Endometrial microvascular endothelial cells (primary cell): ENCODE measurements around the gene ZBTB40. TPM values are rescaled to one million over a fixed set of nuclear protein-coding genes. Genes with fewer than 3 reads are reported as not detected.

Source experiments
- in situ Hi-C: cut with HindIII; loops from 2 replicates; pipeline ENCODE4 v1.10.0; 2017; ENCODE audit warnings: low sequenced_read_pairs, low pct_unique_long_range_greater_than_20kb; ENCODE audit errors: inconsistent ontology term
- total RNA-seq: library from RNA; depleted of rRNA; stranded (reverse); fragments of >200 nt; gene quantifications from one replicate; pipeline ENCODE4 v1.2.3, GENCODE V29; 2015; ENCODE audit errors: inconsistent ontology term

Gene ZBTB40
- total RNA-seq, 1 donor from 2014 or later = 12.0 TPM

DNA sequence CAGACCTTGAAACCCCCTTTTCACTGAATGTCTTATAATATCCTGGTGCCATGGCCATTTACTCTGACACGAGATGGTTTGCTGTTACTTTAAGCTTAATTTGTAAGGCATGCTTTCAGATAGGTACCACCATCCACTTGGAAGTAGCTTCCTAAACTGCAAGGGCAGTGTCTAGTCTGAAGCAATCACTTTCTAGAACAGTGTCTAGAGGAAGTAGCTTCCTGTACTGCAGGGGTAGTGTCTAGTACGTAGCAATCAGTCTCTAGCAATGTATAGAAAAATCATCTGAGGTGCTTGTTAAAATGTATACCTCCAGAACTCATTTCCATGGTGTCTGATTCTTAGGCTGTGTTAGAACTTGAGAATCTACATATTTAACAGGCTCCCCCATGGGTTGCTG, 42.5 kb downstream of the ZBTB40 start:
- in situ Hi-C loops = no loop called here

DNA sequence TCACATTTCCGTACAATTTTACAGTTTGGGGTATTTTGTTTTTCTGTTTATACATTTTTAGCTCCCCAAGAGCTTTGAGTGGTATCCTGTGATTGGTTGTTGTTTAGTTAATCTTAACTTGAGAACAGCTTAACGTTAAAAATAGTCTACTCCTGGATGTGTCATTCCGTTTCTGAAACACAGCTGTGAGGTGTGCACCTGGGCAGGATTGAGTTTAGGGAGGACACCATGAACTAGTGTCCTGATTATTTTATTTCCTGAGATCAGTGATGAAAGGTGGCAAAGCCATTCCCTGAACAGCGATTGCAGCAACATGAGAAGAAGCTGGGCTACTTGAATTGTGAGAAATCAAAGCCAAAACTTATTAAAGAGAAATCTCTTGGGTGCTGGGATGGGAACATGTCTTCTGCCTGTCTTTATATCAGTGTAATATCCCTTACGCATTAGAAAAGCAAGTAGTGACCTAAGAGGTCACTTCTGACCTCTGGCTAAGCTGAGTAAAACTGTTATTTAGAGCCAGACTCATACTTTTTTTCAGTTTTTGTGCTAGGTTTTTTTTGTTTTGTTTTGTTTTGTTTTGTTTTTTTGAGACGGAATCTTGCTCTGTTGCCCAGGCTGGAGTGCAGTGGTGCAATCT, 43.4 kb downstream of the ZBTB40 start:
- in situ Hi-C loops = no loop called here

DNA sequence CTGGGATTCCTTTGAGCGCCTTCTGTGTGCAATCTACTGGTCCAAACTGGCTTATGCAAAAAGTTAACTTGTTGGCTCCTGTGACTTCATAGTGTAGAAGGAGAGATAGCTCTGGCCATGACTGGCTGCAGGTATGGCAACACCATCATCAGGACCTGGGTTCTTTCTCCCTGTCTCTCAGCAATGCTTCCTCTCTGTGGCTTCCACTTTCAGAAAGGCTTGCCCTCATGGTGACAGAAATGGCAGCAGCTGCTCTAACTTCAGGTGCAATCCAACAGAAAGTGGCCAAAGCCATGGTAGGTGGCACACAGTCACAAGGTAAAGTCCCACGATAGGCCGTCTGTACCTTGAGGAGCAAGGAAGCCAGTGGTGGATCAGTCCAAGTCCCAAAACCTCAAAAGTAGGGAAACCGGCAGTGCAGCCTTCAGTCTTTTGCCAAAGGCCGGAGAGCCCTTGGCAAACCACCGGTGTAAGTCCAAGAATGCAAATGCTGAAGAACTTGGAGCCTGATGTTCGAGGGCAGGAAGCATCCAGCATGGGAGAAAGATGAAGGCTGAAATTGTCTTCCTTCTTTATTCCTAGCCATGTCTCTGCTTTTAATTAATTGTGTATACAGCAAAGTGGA, 45.0 kb downstream of the ZBTB40 start:
- in situ Hi-C loops = no loop called here

DNA sequence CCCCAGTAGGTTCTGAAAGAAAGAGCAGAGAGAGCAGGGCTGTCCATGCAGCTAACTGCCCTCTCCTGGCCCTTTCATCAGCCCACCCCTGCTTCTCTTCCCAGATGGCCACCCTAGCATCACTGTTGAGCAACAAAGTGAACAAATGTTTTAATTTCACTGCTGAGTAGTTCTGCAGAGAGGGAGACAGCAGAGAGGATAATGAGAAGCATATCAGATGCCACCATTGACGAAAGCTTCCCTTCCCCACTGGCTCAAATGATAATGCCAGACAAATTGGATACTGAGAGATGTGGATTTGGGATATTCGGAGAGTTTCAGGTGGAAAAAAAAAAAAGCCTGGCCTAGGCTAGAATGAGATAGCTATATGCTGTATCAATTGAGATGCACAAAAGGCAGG, 46.8 kb downstream of the ZBTB40 start:
- in situ Hi-C loops = no loop called here

DNA sequence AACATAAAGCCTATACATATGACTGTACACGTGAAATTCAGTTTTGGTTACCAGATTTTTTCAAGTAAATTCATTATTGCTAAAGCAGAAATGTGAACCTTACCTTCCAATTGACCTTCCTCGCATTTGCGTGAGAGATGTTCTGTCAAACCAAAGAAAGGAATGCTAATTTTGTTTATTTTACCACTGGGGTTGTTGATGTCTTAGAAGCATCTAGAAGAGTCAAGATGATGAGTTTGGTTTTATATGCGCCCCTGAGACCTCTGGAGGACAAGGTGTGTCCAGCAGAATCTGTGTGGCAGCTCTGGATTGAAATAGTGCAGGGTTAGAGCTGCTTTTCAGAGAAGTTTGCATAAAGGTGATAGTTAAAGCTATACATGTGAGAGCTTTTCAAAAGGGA, 48.4 kb downstream of the ZBTB40 start:
- in situ Hi-C loops = no loop called here

DNA sequence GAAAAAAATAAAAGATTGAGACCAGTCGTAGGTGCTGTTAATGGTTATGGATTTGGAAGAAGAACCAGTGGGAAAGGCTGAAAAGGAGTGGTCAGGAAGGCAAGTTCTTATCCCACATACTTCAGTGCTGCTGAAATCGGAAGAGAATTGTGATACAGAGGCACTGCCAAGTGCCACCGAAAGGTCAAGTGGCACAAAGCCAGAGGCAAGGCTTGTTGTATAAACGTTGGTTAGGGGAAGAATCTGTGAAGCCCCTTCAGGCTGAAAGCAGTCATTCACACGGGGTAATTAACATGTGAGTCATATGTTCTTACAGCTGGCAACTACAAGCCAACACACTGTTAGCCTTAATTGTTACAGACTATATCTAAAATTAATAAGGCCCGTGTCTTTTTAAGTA, 48.8 kb downstream of the ZBTB40 start:
- in situ Hi-C loops = no loop called here

DNA sequence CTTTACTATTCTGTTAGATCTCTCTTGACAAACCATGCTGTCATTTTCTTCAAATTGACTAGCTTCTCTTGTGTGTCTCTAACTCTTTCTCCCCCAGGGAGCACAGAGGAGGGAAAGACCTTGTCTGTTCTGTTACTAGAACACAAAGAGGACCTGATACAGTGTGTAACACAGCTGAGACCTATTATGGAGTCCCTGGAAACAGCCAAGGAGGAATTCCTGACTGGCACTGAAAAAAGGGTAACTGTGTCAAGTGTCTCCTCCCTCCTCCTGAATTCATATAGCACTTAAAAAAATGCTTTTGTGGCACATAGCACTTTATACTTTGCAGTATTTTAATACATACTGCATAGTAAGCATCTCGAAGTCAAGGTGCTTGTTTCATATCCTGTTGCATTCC, 50.6 kb downstream of the ZBTB40 start:
- in situ Hi-C loops = no loop called here

DNA sequence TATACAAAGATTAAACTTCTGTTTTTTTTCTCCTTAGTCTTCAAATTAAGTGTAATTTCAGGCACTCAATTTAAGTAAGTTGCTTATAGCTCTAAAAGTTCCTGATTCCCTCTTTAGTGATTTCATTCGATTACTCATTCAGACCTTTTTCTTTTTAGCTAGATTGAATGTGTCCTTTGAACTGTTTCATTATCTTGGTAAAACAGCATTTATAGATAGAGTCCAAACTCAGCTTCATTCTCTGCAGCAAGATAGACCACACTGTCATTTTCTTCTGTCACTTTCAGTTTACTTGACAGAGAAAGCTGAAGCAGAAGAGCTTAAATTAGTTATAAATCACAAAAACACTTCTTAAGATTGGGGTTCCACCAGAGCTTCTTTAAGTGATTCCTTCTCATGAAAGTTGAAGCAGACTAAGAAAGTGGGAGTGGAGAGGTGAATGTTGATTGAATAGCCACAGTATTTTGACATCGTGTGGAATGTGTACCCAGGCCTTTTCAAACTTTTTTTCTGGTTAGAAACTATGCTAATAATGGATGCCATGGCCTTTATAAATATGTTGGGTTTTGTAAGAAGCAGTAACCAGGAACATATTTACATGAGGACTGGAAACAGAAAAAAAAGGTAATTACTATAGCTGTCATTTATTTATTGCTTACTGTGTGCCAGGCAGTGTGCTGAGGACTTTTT, 52.2 kb downstream of the ZBTB40 start:
- in situ Hi-C loops = no loop called here

DNA sequence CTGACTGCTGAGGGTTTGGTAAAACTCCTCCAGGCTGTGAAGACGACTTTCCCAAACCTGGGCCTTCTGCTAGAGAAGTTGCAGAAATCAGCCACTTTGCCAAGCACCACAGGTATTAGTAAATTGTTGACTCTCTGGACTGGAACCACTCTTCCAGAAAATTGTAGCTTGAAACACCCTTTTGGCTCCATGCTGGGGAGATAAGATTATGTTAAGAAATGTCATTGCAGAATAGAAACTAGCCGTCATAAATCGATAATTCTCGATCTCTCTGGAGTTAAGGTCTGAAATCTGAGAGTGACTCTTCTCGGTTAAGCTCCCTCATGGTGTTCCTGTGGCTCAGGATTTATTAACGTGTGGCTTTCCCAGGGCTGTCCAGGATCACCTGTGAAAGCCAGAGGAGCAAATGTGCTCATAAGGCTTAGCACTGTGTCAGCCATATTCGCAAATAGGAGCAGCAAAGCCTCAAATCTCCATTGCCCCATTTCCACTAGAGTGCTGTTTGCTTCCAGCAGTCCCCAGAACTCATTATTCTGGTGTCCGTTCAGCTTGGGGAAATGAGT, 54.6 kb downstream of the ZBTB40 start:
- in situ Hi-C loops = no loop called here

DNA sequence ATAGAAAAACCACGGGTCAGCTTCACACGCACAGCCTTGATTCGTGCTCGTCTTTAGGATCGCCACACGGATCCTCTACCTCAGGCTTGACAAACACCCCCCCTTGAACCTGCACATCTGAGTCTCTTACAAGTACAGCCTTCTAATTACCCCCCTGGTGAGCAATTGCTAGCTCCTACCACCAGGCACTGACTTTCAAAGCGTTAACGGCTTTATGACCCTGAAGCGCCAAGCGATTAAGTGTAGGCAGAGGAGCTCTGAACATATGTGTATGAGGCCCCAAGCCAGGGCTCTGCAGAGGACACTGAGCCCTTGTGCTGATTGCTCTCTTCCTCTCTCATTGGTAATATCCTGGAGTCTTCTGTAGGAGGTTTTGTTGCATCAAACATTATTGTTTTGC, 55.9 kb downstream of the ZBTB40 start:
- in situ Hi-C loops = no loop called here

DNA sequence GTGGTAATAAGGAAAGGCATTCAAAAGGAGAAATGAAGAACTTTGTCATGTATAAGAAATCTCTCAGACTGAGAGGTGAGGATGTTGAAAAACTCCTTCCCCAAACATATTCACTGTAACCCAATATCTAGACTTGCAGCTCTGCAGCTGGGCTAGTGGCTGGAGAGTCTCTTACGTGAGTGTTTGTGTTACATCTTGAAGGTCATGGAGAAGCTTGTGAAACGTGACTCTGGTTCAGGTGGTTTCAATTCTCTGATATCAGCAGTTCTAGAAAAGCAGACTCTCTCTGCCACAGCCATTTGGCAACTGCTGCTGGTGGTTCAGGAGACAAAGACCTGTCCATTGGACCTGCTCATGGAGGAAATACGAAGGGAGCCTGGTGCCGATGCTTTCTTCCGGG, 56.7 kb downstream of the ZBTB40 start:
- in situ Hi-C loops = no loop called here

DNA sequence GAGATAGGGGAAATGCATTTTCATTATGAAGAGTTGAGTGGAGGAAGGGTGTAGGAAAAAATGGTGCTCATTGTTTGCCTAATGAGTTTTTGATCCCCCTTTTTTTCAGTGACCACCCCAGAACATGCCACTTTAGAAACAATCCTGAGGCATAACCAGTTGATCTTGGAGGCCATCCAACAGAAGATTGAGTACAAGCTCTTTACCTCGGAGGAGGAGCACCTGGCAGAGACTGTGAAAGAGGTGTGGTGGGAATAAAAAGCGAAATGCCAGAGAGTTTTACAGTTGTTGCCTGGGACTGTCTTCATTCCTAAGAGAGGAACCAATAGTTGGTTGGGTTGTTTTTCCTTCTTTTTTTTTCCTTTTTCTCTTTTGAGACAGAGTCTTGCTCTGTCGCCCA, 57.3 kb downstream of the ZBTB40 start:
- in situ Hi-C loops = no loop called here

DNA sequence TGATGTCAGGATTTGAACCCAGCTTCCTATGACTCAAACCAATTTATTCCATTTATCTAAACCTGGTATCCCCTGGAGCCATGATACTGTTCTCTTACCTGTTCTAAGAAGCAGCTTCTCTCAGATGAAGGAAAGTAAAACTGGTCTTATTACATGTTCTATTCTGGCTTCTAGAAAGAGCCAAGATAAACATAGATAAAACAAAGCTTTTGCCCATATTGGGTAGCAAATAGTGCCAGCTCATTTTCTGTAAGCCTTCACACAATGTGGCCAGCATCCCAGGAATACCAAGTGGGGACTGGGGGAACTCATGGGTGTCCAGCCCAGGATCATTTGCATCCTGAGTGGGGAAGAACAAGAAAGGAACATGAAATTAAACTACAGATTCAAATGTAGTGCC, 58.2 kb downstream of the ZBTB40 start:
- in situ Hi-C loops = no loop called here

DNA sequence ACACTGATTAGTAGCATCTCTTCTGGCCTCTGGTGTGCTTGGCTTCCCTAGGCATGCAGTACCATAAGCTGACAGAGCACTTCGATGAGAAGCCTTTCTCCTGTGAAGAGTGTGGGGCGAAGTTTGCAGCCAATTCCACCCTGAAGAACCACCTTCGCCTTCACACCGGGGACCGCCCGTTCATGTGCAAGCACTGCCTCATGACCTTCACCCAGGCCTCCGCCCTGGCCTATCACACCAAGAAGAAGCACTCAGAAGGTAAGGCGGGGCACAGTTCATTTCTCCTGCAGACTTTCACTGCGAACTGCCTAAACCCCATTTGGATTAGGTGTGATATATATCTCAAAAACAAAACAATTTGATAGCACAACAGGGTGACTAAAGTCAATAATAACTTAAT, 61.2 kb downstream of the ZBTB40 start:
- in situ Hi-C loops = no loop called here

DNA sequence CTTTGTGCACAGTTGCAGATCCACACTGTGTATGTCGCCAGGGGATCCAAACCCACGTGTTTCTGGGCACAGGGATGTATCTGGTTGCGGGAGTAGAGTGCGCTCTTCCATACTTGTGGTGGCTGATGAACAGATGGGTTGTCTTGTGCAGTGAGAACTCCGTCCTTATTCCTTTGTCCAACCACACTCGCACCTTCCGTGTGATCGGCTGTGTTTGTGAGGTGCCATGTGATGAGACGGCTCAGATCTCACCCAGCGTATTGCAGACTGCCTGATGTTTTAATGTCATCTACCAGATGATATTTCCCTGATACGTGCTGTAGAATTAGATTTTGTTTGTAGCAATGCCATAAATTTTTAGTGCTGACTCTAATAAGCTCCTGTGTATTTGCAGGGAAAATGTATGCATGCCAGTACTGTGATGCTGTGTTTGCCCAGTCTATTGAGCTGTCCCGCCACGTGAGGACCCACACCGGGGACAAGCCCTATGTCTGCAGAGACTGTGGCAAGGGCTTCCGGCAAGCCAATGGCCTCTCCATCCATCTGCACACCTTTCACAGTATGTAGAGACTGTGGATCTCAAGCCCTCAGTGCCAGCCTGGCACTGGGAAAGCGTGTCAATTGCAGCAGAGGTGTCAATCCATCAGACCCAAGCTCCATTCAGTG, 65.4 kb downstream of the ZBTB40 start:
- in situ Hi-C loops = no loop called here

DNA sequence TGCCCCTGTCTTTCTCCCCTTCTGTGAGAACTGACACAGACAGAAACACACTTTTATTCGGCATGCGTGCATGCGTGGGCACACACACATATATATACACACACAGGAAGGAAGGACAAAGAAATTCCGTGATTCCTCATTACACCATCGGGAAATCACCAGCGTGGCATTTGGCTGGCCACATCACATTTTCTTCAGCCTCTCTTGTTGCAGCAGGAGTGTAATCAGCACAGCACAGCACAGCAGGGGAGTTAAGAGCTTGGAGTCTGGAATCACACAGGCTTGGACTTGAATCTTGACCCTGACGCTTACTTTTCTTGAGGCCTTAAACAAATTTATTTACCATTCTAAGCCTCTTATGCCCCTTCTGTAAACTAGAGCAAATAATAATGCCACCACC, 66.3 kb downstream of the ZBTB40 start:
- in situ Hi-C loops = no loop called here

DNA sequence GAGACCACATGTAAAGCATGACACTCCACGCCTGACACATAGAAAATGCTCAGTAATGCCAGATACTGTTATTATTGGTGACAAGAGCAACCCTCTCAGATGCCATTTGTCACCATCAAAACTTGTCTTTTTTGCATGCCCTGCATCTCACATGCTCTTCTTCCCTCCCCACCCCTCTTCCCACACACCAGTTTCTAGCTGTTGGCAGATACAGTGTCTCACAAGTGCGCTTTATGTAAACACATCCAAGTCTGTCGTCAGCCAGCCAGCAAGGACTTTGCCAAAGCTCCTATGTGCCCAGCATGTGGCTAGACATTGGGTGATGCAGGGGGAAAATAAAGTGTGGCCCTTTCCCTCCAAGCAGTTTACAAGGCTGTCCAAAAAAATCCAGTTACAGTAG, 66.7 kb downstream of the ZBTB40 start:
- in situ Hi-C loops = no loop called here

DNA sequence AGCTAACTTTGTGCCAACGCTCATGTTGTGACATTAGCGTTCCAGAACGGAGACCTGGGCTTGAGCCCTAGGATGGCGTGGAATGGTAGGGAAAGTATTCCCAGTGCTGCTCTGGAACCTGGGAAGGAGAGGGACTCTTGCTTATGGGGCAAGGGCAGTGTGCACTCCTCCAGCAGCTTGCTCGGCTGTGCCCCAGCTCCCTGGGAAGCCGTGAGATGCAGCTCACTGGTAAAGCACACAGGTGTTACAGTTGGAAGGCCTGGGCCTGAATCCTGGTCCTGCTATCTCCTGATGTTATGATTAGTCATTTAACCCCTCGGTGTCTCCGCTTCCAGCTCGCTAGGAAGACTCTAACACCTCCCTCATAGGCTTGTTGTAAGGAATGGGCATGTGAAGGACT, 69.2 kb downstream of the ZBTB40 start:
- in situ Hi-C loops = no loop called here

DNA sequence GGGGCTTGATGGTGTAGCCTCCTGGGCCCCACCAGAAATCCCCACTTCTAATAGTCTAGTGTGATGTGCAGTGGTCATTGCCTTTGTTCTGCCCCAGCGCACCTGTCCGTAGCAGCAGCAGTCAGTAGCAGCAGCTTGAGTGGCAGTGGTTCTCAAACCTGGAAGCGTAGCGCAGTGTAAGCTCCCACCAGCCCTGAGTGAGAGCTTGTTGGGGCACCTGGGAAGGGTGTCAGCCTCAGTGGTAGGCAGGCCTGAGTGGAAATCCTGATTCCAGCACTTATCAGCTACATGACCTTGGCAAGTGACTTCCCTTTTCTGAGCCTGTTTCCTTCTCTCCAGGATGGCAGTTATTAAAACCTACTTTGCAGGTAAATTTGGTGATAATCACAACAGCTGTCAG, 70.0 kb downstream of the ZBTB40 start:
- in situ Hi-C loops = no loop called here
